Germinal center (tissue), 1 donor: Measurements from ENCODE around the gene DNAH8.
"Not testable (repeated sequence)": the region's sequence is repeated elsewhere in the genome, so short reads cannot be mapped to it uniquely, and the experiment has no call there.

ENCODE experiments used
- DNase-seq: peaks from one replicate; pipeline ENCODE4 v3.0.0; 2012; ENCODE audit warnings: mixed read lengths, low spot score

The DNAH8 gene

DNA sequence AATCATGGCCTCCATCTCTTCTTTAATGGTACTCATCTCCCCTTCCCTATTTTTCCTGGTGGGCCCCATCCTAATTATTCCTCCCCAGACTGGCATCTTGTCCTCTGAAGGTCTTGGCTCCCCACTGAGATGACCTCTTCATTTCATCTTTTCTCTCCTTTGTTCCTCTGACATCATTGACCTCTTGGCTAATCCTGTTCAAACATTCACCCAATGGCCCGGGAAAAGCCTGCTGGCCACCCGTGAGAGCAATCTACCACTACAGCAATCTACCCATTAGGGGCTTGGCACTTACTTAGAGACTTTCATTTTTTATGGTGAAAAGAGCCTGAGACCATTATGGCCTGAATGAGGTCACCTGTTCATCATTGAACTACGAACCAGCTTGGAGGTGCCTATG is 130.8 kb downstream of the DNAH8 start:
- no peak for DNase-seq

DNA sequence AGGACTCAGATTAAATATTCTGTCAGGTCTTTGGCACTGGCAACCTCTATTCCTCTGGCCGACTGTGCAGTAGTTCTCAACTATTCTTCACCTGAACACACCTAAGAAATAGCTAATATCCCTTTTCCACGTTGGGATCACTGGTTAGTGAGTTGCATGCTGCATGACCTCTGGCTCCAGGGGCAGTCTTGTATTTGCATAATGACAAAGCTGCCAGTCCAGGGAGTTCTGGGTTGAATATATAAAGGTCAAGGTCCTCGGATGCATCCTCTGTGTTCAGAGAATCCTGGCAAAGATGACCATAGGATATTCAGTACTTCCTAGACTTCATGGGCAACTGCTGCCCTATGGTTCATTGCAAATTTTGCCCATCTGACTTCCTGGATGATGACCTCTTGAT is 131.2 kb downstream of the DNAH8 start:
- DNase-seq, result no peak

DNA sequence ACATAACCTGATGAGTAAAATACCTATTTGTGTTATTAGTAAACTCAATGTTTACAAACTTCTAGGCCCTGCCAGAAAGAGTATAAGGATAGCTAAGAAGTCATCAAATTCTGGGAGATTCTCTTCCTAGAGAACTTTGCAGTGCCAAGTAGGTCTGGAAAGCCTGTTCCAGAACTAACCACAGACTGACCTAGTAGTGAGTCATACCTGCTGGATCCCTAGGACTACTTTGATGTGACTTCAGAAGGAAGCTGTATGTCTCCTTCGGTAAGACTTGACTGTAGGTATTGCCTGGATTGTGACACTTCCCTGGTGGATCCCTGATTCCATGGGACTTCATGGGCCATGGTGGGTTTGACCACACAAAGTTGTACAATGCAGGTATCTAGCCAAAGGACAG is 131.7 kb downstream of the DNAH8 start:
- no peak for DNase-seq

DNA sequence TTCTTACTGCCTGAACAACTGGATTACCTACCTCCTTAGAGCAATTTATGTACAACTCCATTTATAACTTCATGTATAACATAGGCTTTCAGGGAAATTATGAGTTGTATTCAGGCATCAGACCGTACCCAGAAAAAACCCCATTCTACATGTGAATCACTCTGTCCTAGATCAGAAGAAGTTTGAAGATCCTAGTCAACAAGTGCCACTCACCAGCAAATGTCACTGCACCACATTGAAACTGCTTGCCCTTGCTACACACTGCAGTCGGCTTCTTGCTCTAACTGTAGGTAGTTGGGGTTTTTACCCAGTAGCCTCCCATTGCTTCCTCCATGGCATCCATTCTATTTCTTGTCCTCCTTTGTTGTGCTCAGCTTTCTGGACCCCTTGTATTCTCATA is 132.4 kb downstream of the DNAH8 start:
- DNase-seq, result no peak

DNA sequence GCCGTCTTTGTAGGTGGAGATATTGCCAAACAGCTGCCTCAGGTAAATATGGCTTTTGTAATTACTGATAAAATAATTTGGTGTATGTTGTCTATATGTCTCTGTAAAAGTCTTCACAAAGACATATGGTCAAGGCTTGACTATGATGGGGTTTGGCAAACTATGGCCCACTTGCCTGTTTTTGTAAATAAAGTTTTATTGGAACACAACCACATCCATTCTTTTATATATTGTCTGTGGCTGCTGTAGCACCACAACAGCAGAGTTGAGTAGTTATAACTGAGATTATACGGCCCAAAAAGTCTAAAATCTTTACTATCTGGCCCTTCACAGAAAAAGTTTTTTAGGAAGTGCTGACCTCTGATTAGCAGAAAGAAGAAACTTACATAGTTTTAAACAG is 133.6 kb downstream of the DNAH8 start:
- no peak for DNase-seq

DNA sequence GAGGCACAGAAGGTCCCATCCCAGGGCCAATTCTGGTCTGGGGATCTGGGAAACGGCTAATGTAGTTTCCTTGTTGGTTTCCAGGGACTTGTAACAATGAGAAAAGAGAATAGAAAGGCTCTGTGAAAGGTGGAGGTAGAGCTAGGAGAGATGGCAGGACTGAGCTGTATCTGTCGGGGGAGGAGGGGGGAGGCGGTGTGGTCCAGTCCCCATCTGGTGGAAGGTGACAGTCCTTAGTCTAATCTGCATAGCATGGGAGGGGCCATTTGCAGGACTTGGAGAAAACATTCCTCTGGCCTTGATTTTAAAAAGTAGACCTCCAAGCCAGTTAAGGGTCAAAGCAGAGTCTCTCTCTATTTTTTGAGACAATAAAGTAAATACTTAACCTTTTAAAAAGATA is 137.1 kb downstream of the DNAH8 start:
- no peak for DNase-seq

DNA sequence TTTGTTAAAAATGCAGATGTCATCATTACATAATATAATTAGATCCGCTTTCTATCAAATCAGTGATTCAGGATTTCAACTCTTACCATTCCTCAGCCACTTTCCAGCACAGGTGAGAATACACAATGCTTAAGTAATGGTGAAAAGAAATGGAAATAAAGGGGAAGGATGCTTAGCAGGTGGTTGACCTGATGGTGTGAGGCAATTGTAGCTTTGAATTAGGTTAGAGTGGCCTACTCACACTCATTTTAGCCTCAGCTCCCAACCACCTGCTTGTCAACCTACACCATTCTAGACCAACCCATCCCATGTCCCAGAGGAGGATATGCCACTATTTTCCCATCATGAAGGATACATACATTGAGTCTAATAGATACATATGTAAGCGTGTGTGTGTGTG is 138.1 kb downstream of the DNAH8 start:
- DNase-seq, result no peak

DNA sequence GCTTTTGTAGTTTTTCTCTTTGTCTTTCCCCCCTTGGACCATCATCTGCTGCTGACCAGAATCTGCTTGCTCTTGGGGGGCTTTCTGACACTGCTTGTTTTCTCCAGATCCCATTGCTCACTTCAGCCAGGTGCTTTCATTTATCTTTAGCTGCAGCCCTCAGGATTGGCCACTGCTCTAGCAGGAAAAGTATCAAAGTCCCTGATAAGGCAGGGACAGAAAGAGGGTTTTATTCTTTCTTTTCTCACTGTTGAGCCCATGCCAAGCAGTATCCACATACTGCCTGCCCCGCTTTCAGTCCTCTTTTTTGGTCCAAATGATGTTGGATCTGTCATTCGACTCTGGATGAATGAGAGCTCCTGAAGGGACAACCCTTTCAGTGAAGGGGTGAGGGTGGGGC is 141.4 kb downstream of the DNAH8 start:
- no peak for DNase-seq

DNA sequence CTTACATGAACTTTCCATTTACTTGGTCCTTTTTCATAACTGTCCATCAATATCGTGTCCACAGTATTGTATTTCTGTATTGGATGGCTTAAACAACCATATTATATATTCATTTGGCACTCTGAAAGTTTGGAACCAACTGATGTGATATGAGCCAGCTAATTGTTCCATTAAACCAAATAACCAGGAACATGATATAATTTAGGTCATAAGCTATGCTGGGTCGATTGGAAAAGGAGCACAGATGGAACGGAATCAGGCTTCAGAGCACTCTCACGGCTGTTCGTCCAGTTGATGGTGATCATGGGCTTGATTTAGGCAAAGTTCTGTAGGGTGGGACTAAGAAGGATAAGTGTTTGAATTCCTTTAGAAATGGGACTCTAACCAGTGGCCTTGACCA is 142.7 kb downstream of the DNAH8 start:
- no peak for DNase-seq

DNA sequence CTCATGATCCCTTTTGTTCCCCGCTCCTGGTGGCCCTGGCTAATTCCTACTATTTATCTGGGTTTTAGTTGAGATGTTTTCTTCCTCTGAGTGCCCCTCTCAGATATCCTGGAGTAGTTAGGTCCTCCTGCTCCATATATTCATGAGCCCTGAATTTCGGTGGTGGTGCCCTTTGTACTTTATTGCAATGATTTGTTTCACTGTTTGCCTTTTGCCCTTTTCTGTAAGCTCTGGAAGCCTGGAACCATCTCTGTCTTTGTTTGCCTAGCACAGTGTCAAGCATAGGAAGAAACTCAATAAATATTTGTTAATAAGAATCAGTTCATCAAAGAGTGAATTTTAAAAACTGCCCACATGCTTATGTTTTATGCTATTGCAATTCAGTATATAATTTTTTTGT is 144.9 kb downstream of the DNAH8 start:
- no peak for DNase-seq

DNA sequence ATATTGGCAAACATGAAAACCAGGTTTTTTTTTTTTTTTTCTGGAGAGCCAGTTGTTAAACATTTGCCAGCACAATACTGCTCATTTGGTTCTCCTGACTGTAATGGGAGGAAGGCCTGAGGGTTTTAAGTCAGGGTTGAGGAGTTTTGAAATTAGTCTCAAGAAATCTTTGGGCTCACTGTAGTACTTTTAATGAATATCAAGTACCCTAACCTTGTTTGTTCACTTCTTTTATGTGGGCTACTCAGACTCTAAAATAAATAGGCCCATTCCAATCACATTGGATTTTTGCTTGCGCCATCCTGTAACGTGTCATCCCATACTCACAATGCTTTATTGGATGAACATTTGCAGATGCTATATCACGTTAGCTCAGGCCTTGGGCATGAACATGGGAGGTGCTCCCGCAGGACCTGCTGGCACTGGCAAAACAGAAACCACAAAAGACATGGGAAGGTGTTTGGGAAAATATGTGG is 146.9 kb downstream of the DNAH8 start:
- no peak for DNase-seq

DNA sequence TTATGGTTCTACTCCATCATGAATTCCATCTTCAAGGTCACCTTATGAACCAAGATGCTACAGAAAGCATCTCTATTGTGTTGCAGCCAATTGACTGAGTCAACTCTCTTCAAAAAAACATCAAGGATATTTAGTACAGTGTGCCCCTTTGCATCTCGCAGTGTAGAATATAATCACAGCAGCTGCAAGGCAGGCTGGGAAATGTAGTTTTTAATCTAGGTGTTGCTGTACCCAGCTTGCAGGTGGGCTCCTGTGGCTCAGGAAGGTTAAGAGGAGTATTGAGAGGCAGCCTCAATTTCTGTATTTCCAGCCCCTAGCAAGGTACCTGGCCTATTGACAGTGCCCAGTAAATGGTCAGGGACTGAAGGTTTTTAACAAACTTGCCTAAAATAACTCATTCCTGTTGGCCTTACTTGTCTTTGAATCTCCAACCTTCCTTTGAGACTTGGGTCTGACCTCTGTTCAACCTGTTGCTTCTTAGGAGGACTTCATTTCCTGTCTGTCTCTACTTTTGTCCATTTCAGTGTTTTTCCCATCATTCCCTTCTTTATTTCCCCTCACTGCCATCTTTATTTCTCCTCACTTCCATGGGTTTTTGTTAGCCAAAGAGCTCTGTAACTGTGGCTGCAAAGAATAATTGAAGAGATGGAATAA is 150.5 kb downstream of the DNAH8 start:
- no peak for DNase-seq

DNA sequence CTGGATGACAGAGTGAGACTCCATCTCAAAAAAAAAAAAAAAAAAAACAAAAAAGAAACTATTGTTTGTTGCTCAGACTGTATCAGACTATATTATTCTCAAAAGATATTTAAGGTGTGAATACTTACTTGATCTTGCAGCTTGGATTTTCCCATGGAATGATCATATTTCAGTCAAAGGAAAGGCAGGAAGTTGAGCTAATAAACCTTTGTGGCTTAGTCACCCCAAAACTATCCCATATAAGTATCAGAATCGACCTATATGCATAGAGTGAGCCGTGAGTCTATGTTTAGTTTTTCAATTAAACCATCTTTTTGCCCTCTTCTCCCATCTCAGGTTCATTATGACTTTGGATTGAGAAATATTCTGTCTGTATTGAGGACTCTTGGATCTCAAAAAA is 152.6 kb downstream of the DNAH8 start:
- DNase-seq, result no peak

DNA sequence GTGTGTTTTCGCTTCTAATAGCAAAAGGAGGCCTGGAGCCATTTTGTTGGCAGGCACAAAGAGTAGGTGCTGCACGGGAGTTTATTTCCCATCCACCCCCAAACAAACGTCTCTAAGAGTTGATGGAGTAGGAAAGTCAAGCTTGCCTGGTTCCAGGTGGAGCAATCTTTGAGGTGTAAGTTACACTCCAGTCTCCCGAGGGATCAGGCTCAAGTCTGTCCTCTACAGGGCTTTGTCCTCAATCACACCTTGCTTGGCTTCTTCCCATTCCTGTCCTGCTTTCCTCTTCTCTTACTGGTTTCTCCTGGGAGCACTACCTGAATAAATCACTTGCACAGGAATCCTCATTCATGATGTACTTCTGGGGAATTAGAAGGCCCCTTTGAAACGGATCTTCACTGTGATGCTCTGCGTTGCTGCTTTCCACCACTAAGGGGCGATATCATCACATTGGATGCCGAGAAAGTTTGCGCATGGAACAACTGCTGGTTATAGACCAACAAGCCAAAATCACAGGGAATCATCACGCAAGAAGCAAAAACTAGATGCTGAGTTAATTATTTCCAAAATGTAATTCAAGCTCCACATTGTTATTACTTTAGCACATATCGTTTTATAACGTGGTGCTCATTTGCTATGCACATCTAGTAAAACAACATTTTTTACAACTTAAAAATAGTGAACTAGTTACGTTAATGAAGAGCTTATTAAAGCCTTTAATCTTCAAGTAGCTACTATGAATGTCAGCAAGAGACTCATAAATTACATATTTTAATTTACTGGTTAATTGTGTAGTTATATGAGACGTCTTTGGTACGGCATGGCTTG is 156.8 kb downstream of the DNAH8 start:
- peak; percentile 46 for DNase-seq

DNA sequence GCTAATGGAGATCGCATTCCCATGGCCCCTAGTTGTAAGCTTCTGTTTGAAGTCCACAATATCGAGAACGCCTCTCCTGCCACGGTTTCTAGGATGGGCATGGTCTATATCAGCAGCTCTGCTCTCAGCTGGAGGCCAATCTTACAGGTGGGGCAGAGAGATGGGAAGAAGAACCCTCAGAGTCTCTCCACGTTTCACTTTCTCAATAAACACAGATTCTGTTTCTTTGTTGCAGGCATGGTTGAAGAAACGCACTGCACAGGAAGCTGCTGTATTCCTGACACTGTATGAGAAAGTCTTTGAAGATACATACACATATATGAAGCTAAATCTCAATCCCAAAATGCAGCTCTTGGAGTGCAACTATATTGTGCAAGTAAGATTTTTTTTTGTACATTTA is 157.9 kb downstream of the DNAH8 start:
- no peak for DNase-seq

DNA sequence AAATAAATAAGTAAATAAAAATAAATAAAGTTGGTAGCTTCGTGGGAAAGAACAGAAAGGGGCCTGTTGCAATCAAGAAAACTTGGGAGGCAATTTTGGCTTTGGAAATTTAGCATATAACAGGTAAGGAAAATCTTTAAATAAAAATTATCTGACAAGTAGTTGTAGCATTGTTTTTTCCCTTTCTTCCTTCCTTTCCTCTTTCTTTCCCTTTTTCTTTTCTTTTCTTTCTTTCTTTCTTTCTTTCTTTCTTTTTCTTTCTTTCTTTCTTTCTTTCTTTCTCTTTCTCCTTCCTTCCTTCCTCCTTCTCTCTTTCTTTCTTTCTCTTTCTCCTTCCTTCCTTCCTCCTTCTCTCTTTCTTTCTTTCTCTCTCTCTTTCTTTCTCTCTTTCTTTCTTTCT is 158.7 kb downstream of the DNAH8 start:
- not testable (repeated sequence) for DNase-seq

DNA sequence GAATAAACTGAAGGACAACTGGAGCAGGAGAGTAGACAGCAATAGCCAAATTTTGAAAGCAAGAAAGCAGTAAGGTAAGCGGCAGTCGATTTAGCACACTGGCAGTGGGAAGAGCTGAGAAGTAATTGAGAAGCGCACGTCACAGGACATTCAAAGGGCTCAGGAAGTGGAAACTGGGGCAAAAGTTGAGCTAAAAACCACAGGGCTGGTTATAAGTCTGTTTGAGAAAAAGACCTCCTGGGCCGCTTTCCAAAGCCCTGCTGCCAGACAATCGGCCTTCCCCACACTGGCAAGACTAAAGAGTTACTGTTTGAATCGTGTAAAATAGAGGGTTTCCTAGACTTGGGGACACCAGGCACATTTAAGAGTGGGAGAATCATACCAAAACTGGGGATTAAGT is 161.4 kb downstream of the DNAH8 start:
- DNase-seq, result no peak

DNA sequence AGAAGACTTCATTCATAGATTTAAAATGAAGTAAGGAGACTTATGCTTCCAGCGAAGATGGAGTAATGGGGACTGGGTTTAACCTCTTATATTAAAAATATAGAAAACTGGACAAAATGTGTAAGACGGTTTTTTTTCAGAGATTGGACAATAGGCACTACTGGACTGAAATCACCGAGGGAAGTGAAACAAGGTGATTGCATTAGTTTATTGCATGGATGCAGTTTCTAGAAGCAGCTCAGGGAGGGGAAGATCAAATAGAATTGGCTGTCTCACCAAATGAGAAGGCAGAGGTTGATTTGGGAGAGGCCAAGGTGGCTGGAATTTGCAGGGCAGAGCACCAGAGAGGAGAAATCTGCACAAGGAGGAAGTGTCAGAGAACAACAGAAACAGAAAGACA is 162.6 kb downstream of the DNAH8 start:
- DNase-seq, result no peak

DNA sequence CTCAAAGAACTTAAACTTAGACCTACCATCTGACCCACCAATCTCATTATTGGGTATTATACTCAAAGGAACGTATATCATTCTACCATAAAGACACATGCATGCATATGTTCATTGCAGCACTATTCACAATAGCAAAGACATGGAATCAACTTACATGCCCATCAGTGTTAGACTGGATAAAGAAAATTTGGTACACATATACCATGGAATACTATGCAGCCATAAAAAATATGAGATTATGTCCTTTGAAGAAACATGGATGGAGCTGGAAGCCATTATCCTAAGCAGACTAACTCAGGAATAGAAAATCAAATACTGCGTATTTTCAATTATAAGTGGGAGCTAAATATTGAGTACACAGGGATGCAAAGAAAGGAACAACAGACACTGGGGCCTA is 167.0 kb downstream of the DNAH8 start:
- no peak for DNase-seq

DNA sequence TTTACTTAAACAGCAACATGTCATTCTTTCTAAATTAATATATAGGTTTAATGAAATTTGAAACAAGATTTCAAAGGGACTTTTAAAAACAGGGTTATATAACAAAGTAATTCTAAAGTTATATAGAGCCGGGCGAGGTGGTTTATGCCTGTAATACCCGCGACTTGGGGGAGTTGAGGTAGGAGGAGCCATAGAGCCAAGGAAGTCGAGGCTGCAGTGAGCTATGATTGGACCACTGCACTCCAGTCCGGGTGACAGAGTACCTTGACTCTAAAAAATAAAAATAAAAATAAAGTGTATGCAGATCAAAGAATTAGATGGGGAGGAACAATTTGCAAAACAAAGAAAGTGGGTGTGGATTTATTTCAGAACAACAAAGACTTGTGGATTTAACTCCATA is 182.4 kb downstream of the DNAH8 start:
- DNase-seq, result no peak

DNA sequence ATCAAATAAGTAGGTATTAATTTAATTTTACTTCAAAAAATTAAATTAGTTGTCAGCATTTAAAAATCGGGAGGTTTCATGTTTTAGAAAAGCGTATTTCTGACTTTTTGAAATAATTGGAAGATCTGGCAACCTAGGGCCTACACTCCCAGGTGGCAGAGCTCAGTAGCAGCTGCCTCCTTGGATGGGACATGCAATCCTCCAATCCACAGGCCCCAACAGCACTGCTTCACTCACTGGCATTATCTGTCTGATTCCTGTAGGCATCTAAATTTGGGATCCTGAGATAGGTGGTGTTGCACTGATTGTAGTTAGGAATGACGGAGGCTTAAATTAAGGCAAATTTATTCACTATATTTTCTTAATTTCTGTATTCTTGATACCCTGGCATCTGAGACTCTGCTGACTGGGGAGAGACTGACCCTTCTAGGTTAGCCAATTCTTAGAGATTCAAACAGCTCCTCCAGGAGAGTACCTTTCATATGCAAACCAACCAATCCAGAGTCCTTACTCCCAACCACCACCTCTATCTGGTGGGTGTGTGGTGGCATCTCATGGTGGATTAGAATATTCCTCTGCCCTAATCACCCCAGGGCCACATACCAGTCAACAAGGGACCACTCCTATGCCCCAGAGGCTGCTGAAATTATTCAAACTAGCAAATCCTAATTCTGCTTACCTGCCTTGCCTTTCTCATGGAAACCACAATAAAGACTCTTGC is 186.9 kb downstream of the DNAH8 start:
- no peak for DNase-seq

DNA sequence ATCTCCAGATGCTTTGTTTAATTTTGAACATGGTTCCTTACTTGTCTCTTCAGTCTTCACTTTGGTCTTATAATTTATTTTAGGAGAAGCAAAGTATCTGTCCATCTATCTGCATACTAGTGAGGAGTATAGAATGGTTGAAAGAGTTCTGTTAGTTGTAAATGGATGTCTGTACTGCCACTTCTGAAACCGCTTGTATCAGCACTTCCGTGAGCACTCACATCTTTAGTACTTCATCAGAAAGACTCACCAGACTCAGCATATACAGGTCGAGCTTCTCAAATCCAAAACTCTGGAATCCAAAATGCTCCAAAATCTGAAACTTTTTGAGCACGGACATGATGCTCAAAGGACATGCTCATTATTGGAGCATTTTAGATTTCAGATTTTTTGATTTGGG is 191.5 kb downstream of the DNAH8 start:
- DNase-seq, result no peak

DNA sequence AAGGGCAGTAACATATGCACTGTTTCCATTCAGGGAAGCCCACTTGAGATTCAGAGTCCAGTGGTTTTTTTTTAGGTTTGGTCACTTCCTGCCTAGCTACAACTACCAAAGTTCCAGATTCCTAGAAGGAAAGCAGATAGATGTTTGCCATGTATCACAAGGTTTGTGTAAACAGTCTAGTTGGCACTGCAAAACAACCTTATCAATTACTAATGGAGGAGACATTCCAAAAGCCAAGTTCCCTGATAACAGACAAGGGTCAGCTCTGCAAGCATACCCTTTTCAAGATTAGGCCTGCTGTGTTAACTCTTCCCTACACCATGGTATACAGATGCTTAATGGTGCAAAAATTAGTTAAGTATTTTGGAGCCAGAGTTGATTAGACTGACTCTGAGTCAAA is 192.2 kb downstream of the DNAH8 start:
- no peak for DNase-seq
